Activated CD8-positive, alpha-beta memory T cell treated with anti-CD3 and anti-CD28 coated beads, Interleukin-2, amount 50 U/mL, for 48 hours (primary cell): ENCODE data around the gene ZNF578.
"Not testable (repeated sequence)": the region's sequence is repeated elsewhere in the genome, so short reads cannot be mapped to it uniquely, and the experiment has no call there.

ENCODE experiments used
- DNase-seq: peaks from one replicate; pipeline ENCODE4 v3.0.0-alpha.2; 2020

ZNF578 gene

GRCh38 chr19:52453324-52454094 lies at the start of gene ZNF578:
ZNF578 (plus strand) TSS chr19:52453553; CDS start chr19:52501846, 48,293 bp downstream.
- peak; percentile 70 for DNase-seq

GRCh38 chr19:52410276-52410675 lies 43.1 kb upstream of the ZNF578 start:
- no peak for DNase-seq

GRCh38 chr19:52415711-52416110 lies 37.6 kb upstream of the ZNF578 start:
- no peak for DNase-seq

DNA sequence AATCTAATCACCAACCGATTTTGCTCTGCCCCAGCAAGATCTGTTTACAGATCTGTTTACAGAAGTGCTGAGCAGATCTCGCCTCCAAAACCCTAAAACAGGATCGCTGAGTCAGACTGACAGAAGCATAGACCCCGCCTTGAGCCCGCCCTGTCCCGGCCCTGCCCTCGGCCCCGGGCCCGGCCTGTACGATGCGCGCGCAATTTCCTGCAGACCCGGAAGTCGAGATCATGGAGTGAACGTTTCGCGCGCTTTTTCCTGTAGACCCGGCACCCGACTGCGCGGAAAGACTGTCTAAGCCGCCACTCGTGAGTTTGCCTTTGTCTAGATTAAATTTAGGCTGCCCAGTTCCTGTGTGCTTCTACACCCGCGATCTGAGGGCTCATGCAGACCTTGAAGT lies 24.4 kb upstream of the ZNF578 start, which contains the start of gene ZNF534:
TSS of gene ZNF534 (plus strand) at position 212 of the 400 bp plus-strand sequence. CDS start 2,327 bp downstream, outside the sequence.
- DNase-seq = no peak

- no peak for DNase-seq
These were observed 11.2 kb upstream of the ZNF578 start for GRCh38 chr19:52442179-52442578.

DNA sequence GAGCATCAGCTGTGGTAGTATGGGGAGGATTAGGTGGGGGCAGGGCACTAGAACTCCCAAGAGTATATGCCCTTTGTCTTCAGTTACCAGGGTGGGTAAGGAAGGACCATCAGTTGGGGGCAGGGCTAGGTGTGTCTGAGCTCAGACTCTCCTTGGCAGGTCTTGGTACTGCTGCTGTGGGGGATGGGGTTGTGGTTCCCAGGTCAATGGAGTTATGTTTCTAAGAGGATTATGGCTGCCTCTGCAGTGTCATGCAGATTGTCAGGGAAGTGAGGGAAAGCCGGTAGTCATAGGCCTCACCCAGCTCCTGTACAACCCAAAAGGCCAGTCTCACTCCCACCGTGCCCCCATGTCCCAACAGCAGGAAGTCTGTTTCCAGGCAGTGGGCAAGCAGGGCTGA lies 8.8 kb upstream of the ZNF578 start:
- no peak for DNase-seq

DNA sequence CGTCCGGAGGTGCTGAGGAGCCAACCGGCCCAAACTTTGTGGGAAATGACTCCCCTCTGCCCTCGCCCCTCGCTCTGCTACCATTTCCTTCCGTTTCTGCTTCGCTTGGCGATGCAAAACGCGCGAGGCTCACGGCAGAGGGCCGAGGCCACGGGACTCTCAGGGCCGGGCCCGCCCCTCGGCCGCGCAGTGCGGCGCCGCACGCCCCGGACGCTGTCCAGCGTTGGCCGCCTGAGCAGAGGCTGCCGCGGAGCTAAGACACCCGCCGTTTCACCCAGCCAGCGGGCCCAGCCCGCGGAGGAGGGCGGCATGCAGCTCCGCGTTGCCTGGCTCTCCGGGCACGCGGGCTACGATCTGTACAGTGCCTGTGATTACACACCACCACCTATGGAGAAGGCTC lies 2.1 kb upstream of the ZNF578 start:
- DNase-seq = no peak

- DNase-seq = no peak
These were observed 11.6 kb downstream of the ZNF578 start for GRCh38 chr19:52464798-52465470.

DNA sequence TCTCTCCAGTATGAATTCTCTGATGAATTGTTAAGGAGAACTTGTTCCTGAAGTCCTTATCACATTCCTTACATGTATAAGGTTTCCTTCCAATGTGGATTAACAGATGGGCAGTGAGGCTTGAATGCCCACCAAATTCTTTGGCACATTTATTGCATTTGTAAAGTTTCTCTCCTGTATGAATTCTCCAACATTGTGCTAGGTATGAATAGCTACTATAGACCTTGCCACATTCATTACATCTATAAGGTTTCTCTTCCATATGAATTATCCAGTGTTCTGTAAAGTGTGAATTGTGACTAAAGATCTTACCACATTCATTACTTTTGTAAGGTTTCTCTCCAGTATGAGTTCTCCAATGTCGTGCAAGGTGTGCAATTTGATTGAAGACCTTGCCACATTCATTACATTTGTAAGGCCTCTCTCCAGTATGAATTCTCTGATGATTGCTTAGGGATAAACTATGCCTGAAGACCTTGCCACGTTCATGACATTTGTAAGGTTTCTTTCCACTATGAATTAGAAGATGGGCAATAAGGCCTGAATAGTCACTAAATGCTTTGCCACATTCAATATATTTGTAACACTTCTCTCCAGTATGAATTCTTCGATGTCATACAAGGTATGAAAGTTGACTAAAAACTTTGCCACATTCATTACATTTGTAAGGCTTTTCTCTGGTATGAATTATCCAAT lies 20.4 kb downstream of the ZNF578 start:
- DNase-seq = no peak

GRCh38 chr19:52474351-52475127 lies 21.2 kb downstream of the ZNF578 start:
- no peak for DNase-seq

DNA sequence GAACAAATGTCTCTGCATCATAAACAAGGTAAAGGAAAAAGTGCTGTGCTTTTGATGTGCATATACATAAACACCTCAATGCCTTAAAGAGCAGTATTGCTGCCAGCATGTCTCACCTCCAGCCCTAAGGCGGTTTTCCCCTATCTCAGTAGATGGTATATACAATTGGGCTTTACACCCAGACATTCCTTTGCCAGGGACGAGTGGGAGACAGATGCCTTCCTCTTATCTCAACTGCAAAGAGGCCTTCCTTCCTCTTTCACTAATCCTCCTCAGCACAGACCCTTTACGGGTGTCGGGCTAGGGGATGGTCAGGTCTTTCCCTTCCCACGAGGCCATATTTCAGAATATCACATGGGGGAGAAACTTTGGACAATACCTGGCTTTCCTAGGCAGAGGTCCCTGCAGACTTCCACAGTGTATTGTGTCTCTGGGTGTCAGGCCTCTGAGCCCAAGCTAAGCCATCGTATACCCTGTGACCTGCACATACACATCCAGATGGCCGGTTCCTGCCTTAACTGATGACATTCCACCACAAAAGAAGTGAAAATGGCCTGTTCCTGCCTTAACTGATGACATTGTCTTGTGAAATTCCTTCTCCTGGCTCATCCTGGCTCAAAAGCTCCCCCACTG lies 30.9 kb downstream of the ZNF578 start:
- DNase-seq = not testable (repeated sequence)

DNA sequence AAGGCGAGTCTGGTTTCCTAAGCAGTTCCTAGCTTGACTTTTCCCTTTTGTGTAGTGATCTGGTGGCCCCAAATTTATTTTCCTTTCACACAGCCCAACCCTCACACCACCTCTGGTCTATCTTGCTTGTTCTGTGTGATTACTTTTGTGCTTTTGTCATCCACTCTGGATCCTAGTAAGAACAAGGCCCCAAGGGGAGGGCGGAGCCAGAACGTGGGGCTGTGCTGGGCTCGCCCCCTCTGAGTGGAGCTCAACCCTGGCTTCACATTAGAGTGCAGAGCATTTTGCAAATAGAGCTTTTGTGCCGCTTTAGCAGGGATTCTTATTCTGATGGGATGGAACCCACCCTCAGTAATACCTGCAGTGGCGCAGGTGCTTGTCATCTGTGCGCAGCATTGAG lies 31.7 kb downstream of the ZNF578 start:
- DNase-seq = not testable (repeated sequence)

GRCh38 chr19:52485561-52486240 lies 32.3 kb downstream of the ZNF578 start:
- not testable (repeated sequence) for DNase-seq

- no peak for DNase-seq
These were observed 39.0 kb downstream of the ZNF578 start for GRCh38 chr19:52492201-52492993.

- DNase-seq = no peak
These were observed 39.7 kb downstream of the ZNF578 start for GRCh38 chr19:52492994-52493470.

DNA sequence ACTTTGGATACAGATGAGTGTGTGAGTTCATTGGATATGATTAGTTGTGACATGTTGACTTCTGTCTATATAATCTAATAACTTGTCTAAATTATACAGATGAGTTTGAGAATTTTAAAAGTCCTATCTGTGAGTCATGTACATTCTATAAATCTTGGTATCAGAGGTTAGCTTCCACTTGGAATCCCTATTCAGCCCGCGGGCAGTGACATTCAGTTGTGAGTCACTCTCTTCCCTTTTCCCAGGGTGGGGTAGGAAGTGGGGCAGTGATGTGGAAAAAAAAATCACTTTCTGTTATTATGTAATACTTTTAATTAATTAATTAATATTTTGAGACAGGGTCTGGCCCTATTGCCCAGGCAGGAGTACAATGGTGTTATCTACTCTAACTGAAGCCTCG lies 41.2 kb downstream of the ZNF578 start:
- no peak for DNase-seq

DNA sequence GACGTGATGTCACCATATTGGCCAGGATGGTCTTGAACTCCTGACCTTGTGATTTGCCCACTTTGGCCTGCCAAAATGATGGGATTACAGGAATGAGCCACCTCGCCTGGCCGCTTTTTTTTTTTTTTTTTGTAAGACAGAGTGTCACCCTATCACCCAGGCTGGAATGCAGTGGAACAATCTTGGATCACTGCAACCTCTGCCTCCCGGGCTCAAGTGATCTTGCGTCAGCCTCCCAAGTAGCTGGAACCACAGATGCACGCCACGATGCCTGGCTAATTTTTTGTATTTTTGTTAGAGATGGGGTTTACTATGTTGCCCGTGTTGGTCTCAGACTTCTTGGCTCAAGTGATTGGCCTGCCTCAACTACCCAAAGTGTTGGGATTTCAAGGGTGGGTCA lies 45.2 kb downstream of the ZNF578 start:
- DNase-seq = no peak

DNA sequence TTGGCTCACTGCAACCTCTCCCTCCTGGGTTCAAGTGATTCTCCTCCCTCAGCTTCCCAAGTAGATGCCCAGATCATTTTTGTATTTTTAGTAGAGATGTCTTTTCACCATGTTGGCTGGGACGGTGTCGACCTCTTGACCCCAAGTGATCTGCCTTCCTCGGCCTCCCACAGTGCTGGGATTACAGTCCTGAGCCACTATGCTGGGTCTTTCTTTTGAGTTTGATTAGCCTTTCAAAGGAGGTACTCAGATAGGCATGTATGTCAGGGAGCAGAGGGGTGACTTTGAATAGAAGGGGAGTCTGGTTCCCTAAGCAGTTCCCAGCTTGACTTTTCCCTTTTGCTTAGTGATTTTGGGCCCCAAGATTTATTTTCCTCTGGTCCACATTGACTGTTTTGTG lies 47.1 kb downstream of the ZNF578 start:
- DNase-seq = not testable (repeated sequence)

GRCh38 chr19:52500991-52501390 lies 47.6 kb downstream of the ZNF578 start:
- DNase-seq = not testable (repeated sequence)

GRCh38 chr19:52507266-52507665 lies 53.9 kb downstream of the ZNF578 start:
- DNase-seq = no peak

DNA sequence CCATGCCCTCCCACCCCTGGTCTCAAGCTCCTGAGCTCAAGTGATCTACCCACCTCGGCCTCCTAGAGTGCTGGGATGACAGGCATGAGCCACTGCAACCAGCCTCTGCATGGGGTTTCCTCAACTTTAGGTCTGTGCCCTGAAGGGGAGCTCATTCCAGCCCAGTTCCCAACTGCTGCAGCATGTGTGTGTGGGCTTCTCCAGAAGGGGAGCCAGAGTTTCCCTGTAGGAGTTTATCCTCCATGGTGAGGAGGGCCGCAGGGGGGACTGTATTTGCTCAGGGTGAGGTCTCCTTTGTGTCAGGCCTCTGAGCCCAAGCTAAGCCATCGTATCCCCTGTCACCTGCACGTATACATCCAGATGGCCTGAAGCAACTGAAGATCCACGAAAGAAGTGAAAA lies 62.8 kb downstream of the ZNF578 start:
- no peak for DNase-seq
